HepG2 (cell line): ENCODE measurements around the gene JMJD1C. TPM values are rescaled to one million over a fixed set of nuclear protein-coding genes. Genes with fewer than 3 reads are reported as not detected.

ENCODE experiments used
- ATAC-seq: fragments of 200-7000 bp; cut with Tn5 transposase; 3 replicates; pipeline ENCODE4 v1.9.1; 2020; ENCODE audit warnings: mild to moderate bottlenecking, moderate library complexity
- BruUV-seq: library from RNA; stranded (reverse); fragments of 400-500 nt; replicated peaks from 2 replicates; lab custom pipeline; 2021; lab: Mats Ljungman, UMichigan
- CTCF ChIA-PET: fragments of 300-600 bp; formaldehyde crosslinking; extraction: SDS; loops from one replicate; lab custom pipeline; 2021; ENCODE audit warnings: low total read pairs, inconsistent platforms, low intra/inter-chr PET ratio; lab: Yijun Ruan, JAX
- POLR2A ChIA-PET: fragments of 350-600 bp; sonication (Branson Sonifier 250); formaldehyde crosslinking; loops from one replicate; lab custom pipeline; 2020; ENCODE audit warnings: antibody characterized with exemption, inconsistent platforms; lab: Yijun Ruan, JAX
- DNase-seq: peaks from one replicate; pipeline ENCODE4 v3.0.0-alpha.2; 2015; ENCODE audit warnings: low spot score
- FAIRE-seq: peaks from 3 replicates; lab custom pipeline; 2011; peaks lifted over from hg19 to GRCh38; lab: Jason Lieb, UNC
- H2AFZ ChIP-seq: one replicate; pipeline ENCODE4 v1.6.1; 2011; ENCODE audit warnings: low read length, inconsistent platforms
- H3K27ac ChIP-seq: fragments of 300-600 bp; 3 replicates; pipeline ENCODE4 v1.8.0; 2011; ENCODE audit warnings: mixed run types, mild to moderate bottlenecking, mixed read lengths, low read length, inconsistent platforms; ENCODE audit not compliant: insufficient read depth; ENCODE audit errors: extremely low read length
- H3K27me3 ChIP-seq, 2 experiments: fragments of 200-600 bp in 1 of 2; 2 replicates in 1 of 2; 3 replicates in 1 of 2; pipeline versions ENCODE4 v1.6.0 to v1.8.0; 2011; ENCODE audit warnings: low read length in 2 of 2, mild to moderate bottlenecking in 2 of 2, moderate library complexity in 2 of 2, inconsistent platforms in 1 of 2; ENCODE audit not compliant: insufficient read depth in 2 of 2, control insufficient read depth in 1 of 2
- H3K36me3 ChIP-seq, 2 experiments: fragments of 200-600 bp in 1 of 2; replicated peaks in 1 of 2; 2 replicates in 1 of 2; 3 replicates in 1 of 2; pipeline versions ENCODE4 v1.5.1 to v1.8.0; 2011; ENCODE audit warnings: low read length in 2 of 2, inconsistent platforms in 1 of 2; ENCODE audit not compliant: insufficient read depth in 2 of 2, control insufficient read depth in 1 of 2
- H3K4me1 ChIP-seq: 2 replicates; pipeline ENCODE4 v1.5.1; 2012; ENCODE audit warnings: low read length, inconsistent platforms; ENCODE audit not compliant: insufficient read depth
- H3K4me2 ChIP-seq: 2 replicates; pipeline ENCODE4 v1.6.0; 2011; ENCODE audit warnings: low read depth, low read length, inconsistent platforms
- H3K4me3 ChIP-seq, 3 experiments: fragments of 200-600 bp in 1 of 3; sonication (generic), shearing (Covaris generic) in 1 of 3; replicated peaks in 1 of 3; 2 replicates each; pipeline ENCODE4 v1.5.1; 2011 to 2016; ENCODE audit warnings: low read length in 3 of 3, inconsistent platforms in 2 of 3, low read depth in 2 of 3, mild to moderate bottlenecking in 2 of 3, control low read depth in 1 of 3, mixed read lengths in 1 of 3; ENCODE audit not compliant: insufficient read depth in 1 of 3
- H3K79me2 ChIP-seq: one replicate; pipeline ENCODE4 v1.6.1; 2011; ENCODE audit warnings: low read length, inconsistent platforms; ENCODE audit not compliant: insufficient read depth
- H3K9ac ChIP-seq: 2 replicates; pipeline ENCODE4 v1.6.0; 2011; ENCODE audit warnings: mild to moderate bottlenecking, low read depth, low read length, inconsistent platforms; ENCODE audit not compliant: insufficient read depth
- H3K9me3 ChIP-seq: 2 replicates; pipeline ENCODE4 v1.5.1; 2012; ENCODE audit warnings: mild to moderate bottlenecking, low read length
- H4K20me1 ChIP-seq: 2 replicates; pipeline ENCODE4 v1.6.0; 2011; ENCODE audit warnings: inconsistent platforms, mild to moderate bottlenecking, low read length, moderate library complexity; ENCODE audit not compliant: insufficient read depth
- CREB1 ChIP-seq, 2 experiments: fragments of 450-650 bp in 1 of 2; IDR thresholded peaks; 2 replicates each; pipeline ENCODE4 v1.6.1; 2016 to 2017; ENCODE audit warnings: control low read depth in 1 of 2, mild to moderate bottlenecking in 1 of 2, missing compliant biosample characterization in 1 of 2, missing genetic modification characterization in 1 of 2
- ESRRA ChIP-seq: sonication (generic); formaldehyde crosslinking; IDR thresholded peaks from 2 replicates; pipeline ENCODE4 v1.5.1; 2020; ENCODE audit warnings: mild to moderate bottlenecking, low read depth, missing genetic modification reagents
- HHEX ChIP-seq: IDR thresholded peaks from 2 replicates; pipeline ENCODE4 v1.6.1; 2016; ENCODE audit warnings: control low read depth
- MAFF ChIP-seq: IDR thresholded peaks from 2 replicates; pipeline ENCODE4 v1.6.1; 2011; ENCODE audit warnings: low read depth, low read length, improper control_type of control experiment
- MAFK ChIP-seq, 2 experiments: IDR thresholded peaks in 1 of 2; conservative IDR thresholded peaks in 1 of 2; 2 replicates each; pipeline ENCODE4 v1.6.1; 2011; ENCODE audit warnings: improper control_type of control experiment in 2 of 2, low read length in 2 of 2
- SKI ChIP-seq: fragments of 450-650 bp; IDR thresholded peaks from one replicate; pipeline ENCODE4 v1.6.1; 2018; ENCODE audit warnings: mild to moderate bottlenecking; ENCODE audit not compliant: partially characterized antibody
- SP2 ChIP-seq: sonication (generic); formaldehyde crosslinking; IDR thresholded peaks from 2 replicates; pipeline ENCODE4 v1.5.1; 2020; ENCODE audit warnings: mild to moderate bottlenecking, missing genetic modification reagents
- ZFP36L1 ChIP-seq: sonication (generic); formaldehyde crosslinking; IDR thresholded peaks from 2 replicates; pipeline ENCODE4 v1.8.0; 2022; ENCODE audit warnings: mild to moderate bottlenecking, missing genetic modification reagents, moderate library complexity
- ZNF180 ChIP-seq: sonication (generic); formaldehyde crosslinking; IDR thresholded peaks from 2 replicates; pipeline ENCODE4 v1.4.0; 2020; ENCODE audit warnings: low read depth, missing genetic modification reagents, borderline replicate concordance
- ZNF615 ChIP-seq: sonication (generic); formaldehyde crosslinking; IDR thresholded peaks from 2 replicates; pipeline ENCODE4 v1.5.0; 2020; ENCODE audit warnings: mild to moderate bottlenecking, missing genetic modification reagents, borderline replicate concordance
- WGBS: methylation state at CpG from one replicate; pipeline ENCODE4 v1.1.6; 2017; ENCODE audit warnings: low lambda C conversion rate; 5-methylcytosine and 5-hydroxymethylcytosine counted together
- in situ Hi-C: cut with HindIII; loops from 2 replicates; pipeline ENCODE4 v1.10.0; 2017; ENCODE audit warnings: low pct_unique_long_range_greater_than_20kb; ENCODE audit not compliant: extremely low pct_ligation_motif_present
- intact Hi-C: fragments of 100-400 bp; cut with micrococcal nuclease; formaldehyde crosslinking; loops from one replicate; pipeline ENCODE4 v1.10.0; 2022; ENCODE audit not compliant: unreplicated experiment
- polyA plus RNA-seq, 8 experiments: library from polyadenylated mRNA; depleted of rRNA in 3 of 8; stranded (reverse) in 7 of 8; unstranded in 1 of 8; fragments of >200 nt; fragmentation: Illumina TruSeq in 4 of 8; extraction: Trizol in 4 of 8; gene quantifications; 2 replicates each; pipeline versions ENCODE4 v1.2.1 to v1.2.3, GENCODE V29; 2011 to 2016; ENCODE audit warnings: low read depth in 4 of 8, missing spikeins in 1 of 8, mixed read lengths in 1 of 8; ENCODE audit not compliant: insufficient read depth in 1 of 8
- total RNA-seq, 5 experiments: library from RNA; depleted of rRNA; stranded (reverse); fragments of >200 nt; fragmentation: Illumina TruSeq; extraction: Trizol; gene quantifications; 2 replicates each; pipeline ENCODE4 v1.2.3, GENCODE V29; 2016; ENCODE audit warnings: low read depth in 1 of 5
- TF ChIP-seq, protein P1 (sequence below): IDR thresholded peaks from 2 replicates; pipeline ENCODE4 v1.6.1; 2016; ENCODE audit warnings: missing compliant biosample characterization, missing genetic modification reagents, borderline replicate concordance
- TF ChIP-seq, protein P2 (sequence below): IDR thresholded peaks from 2 replicates; pipeline ENCODE4 v1.6.1; 2016
- TF ChIP-seq, protein P3 (sequence below): IDR thresholded peaks from 2 replicates; pipeline ENCODE4 v1.6.1; 2016; ENCODE audit warnings: low read depth, borderline replicate concordance
- TF ChIP-seq, protein P4 (sequence below): sonication (generic); formaldehyde crosslinking; IDR thresholded peaks from 2 replicates; pipeline ENCODE4 v1.4.0; 2020; ENCODE audit warnings: mild to moderate bottlenecking, missing genetic modification reagents

JMJD1C gene
- total and polyA plus RNA-seq, 2 of the 13 experiments (the other 11 are each of a cell fraction or from before 2014, with no cell fraction given) = 42.3 to 42.7 TPM

DNA sequence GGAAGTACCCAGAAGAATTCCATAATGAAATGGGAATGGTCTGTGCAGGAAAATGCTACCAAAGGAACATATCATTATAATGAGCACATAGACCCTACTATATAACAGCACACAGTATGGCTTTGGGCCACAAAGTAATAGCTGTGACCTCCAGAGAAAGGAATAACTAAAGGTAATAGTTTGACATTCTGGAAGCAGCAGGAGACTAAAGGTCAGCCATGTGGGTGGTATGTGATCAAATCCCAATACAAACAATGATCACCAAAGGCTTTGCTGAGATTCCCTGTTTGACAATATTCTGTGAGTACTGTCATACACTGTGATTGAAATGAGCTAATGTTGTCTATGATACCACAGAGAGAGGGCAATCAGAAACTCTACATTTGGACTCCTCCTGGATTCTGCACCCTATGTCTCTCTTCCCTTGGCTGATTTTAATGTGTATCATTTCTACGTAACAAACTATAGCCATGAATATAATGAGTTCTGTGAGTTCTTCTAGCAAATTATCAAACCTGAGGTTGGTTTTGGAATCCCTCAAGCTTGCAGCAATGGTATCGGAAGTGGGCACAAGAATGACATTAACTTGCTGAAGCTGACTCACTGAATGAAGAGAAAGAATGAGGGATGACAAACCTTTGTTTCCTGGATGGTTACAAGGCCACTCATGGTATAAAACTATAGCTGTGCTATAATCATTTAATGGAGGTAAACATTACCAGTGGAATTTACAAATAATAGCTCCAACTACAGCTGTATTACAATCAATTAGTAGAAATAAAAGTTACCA lies 99.6 kb downstream of the JMJD1C start (continued):
- no peak for TF ChIP-seq HHEX
- TF ChIP-seq, protein P1, sequence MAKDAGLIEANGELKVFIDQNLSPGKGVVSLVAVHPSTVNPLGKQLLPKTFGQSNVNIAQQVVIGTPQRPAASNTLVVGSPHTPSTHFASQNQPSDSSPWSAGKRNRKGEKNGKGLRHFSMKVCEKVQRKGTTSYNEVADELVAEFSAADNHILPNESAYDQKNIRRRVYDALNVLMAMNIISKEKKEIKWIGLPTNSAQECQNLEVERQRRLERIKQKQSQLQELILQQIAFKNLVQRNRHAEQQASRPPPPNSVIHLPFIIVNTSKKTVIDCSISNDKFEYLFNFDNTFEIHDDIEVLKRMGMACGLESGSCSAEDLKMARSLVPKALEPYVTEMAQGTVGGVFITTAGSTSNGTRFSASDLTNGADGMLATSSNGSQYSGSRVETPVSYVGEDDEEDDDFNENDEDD (CRISPR knock-in tag) = no peak
- no peak for TF ChIP-seq CREB1 (IDR thresholded peaks at IDR 0.05)
- TF ChIP-seq CREB1 (CRISPR knock-in tag; IDR thresholded peaks at IDR 0.05) = no peak
- TF ChIP-seq, protein P2, sequence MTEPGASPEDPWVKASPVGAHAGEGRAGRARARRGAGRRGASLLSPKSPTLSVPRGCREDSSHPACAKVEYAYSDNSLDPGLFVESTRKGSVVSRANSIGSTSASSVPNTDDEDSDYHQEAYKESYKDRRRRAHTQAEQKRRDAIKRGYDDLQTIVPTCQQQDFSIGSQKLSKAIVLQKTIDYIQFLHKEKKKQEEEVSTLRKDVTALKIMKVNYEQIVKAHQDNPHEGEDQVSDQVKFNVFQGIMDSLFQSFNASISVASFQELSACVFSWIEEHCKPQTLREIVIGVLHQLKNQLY = 0 out of 2 replicates have a peak, but pooled peaks have one; percentile 33
- TF ChIP-seq ESRRA (CRISPR knock-in tag) = no peak
- TF ChIP-seq, protein P3, sequence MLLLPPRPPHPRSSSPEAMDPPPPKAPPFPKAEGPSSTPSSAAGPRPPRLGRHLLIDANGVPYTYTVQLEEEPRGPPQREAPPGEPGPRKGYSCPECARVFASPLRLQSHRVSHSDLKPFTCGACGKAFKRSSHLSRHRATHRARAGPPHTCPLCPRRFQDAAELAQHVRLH (CRISPR knock-in tag) = no peak

DNA sequence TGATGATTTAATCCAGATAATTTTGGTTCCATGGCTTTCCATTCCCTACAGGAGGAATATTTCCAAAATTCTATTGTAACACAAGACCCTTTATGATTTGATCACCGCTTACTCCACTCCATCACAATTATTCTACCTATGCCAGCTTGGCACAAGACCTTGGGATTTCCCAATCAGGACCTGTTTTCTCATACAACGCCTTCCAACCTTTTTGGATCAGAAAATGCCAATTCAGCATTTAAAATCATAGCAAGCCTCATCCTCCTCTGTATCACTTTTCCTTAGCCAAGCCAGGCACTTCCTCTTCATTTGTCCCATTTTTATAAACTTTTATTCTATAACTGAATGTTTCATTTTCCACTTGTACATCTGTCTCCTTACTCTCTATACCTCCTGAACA lies 100.9 kb downstream of the JMJD1C start:
- in situ Hi-C loops (no loop called here), intact Hi-C loops (loop anchor here (10.0 kb wide), 1 partner anchor 60 kb away; no protein-coding TSS in a partner anchor)
- DNase-seq = no peak

More for the DNA sequence above, 100.9 kb downstream of the JMJD1C start:
- no peaks in the 10 kb centered on the region; the same call in 1 of the 2 replicates for H4K20me1 ChIP-seq
- peaks cover 29% of the 10 kb centered on the region for H3K4me1 ChIP-seq
- BruUV-seq = TSS peak; percentile 15
- no peak overlapping the region for H3K4me3 ChIP-seq
- H3K27ac ChIP-seq = no peak overlapping the region
- no peaks in the 10 kb centered on the region for H3K9me3 ChIP-seq
- peak; percentile 98 for TF ChIP-seq MAFF
- TF ChIP-seq, protein P4, sequence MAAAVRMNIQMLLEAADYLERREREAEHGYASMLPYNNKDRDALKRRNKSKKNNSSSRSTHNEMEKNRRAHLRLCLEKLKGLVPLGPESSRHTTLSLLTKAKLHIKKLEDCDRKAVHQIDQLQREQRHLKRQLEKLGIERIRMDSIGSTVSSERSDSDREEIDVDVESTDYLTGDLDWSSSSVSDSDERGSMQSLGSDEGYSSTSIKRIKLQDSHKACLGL (CRISPR knock-in tag) = no peak
- TF ChIP-seq ZFP36L1 = no peak
- TF ChIP-seq ZNF180 (CRISPR knock-in tag) = no peak
- no peak for TF ChIP-seq ZNF615 (CRISPR knock-in tag)
- no peak for TF ChIP-seq SP2 (CRISPR knock-in tag)
- no peak for TF ChIP-seq SKI
- TF ChIP-seq MAFK (conservative IDR thresholded peaks at IDR 0.05 in 1 of 2, IDR thresholded peaks at IDR 0.05 in 1 of 2; ENCODE audit: low read length in 2 of 2) = peak; percentile 96 to 98
- TF ChIP-seq, all 625 proteins: peak for 2
- Histone ChIP-seq H3K79me2 (peaks cover 9% of the 10 kb centered on the region), H3K27me3 (no peaks in the 10 kb centered on the region; a peak in 1 of 5 replicates), H3K36me3 (no peaks in the 10 kb centered on the region), H3K9ac (no peak overlapping the region), H2AFZ (no peak overlapping the region), H3K4me2 (no peak overlapping the region)
- ChIA-PET CTCF (no interaction called here), POLR2A (no interaction called here)
- FAIRE-seq = no peak
- WGBS = 96% methylated on average over 2 of the region's 2 CpGs
- ATAC-seq = no peak
